Activated T-cell treated with anti-CD3 and anti-CD28 coated beads for 4 hours (primary cell): ENCODE measurements around the gene RAB3GAP1.
"Not testable (repeated sequence)": the region's sequence is repeated elsewhere in the genome, so short reads cannot be mapped to it uniquely, and the experiment has no call there.

Experiments used
- DNase-seq: peaks from one replicate; pipeline ENCODE4 v3.0.0-alpha.2; 2020

Gene RAB3GAP1

DNA sequence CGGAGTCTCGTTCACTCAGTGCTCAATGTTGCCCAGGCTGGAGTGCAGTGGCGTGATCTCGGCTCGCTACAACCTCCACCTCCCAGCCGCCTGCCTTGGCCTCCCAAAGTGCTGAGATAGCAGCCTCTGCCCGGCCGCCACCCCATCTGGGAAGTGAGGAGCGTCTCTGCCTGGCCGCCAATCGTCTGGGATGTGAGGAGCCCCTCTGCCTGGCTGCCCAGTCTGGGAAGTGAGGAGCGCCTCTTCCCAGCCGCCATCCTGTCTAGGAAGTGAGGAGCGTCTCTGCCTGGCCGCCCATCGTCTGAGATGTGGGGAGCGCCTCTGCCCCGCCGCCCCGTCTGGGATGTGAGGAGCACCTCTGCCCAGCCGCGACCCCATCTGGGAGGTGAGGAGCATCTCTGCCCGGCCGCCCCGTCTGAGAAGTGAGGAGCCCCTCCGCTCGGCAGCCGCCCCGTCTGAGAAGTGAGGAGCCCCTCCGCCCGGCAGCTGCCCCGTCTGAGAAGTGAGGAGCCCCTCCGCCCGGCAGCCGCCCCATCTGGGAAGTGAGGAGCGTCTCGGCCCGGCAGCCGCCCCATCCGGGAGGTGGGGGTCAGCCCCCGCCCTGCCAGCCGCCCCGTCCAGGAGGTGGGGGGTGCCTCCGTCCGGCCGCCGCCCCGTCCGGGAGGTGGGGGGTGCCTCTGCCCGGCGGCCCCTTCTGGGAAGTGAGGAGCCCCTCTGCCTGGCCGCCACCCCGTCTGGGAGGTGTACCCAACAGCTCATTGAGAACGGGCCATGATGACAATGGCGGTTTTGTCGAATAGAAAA lies 53.6 kb downstream of the RAB3GAP1 start:
- not testable (repeated sequence) for DNase-seq

DNA sequence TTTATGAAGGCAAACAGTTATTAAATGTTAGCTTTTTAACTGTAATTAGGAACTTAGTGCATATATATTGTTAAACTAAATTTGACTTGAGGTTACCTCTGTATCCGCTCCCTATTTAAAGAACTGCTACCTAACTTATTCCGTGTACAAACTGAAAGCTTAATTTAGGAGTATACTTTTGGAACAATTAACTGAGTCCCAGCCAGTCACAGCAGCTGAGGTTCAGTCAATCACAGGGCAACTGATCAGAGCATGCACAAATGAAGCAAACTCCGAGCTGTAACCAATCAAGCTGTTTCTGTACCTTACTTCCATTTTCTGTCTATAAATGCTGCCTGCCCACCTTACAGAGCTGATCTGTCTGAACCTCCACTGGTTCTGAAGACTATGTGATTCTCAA lies 61.2 kb downstream of the RAB3GAP1 start:
- DNase-seq = no peak

DNA sequence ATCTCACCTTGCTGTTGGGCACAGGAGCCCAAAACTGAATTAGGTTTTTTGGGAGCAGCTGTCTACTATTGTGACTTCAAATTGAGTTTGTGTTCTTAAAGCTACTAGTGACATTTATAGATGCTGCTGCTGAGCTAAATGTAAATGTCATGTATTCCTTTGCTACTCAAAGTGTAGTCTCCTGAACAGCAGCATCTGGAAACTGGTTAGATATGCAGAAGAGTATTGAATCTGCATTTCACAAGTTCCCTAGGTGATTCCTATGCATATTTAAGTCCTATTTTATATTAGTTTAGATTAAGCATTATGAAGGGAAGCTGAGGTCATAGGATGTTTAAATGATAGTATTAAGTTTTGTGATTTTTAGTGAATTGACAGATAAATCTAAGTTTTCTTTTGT lies 67.5 kb downstream of the RAB3GAP1 start:
- no peak for DNase-seq

DNA sequence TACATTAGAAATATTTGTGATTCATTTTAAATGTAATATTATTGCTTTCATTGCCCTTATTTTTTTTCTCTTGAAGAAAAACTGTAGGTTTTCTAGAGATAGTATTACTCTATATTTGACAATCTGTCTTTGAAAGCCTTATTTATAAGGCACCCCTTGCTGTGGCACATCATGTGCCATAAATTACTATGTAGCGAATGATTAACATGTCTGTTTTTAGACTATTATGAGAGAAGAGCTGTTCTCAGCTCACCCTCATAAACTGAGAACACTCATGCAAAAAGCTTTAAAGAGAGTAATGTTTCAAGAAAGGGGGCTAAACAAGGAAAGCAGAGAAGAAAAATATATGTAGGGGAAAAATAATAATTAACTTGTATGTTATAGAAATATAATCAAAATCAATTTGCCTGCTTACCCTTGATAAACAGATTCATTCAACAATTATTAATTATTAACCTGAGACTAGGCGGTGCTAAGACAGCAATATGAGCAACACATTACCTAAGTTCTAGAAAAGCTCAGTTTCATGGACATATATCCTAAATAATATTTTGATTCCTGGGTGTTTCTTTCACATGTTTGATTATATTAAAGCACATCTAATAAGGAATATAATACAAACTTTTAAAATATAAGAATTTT lies 69.0 kb downstream of the RAB3GAP1 start:
- DNase-seq = no peak

DNA sequence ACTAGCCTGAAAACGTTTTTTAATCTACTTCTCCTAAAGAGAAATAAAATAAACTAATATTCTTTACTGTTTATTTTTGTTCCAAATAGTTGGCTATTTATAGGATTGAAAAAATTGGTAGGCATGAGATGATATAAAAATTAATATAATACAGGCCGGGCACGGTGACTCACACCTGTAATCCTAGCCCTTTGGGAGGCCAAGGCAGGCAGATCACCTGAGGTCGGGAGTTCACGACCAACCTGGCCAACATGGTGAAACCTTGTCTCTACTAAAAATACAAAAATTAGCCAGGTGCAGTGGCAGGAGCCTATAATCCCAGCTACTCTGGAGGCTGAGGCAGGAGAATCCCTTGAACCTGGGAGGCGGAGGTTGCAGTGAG lies 69.6 kb downstream of the RAB3GAP1 start:
- not testable (repeated sequence) for DNase-seq

DNA sequence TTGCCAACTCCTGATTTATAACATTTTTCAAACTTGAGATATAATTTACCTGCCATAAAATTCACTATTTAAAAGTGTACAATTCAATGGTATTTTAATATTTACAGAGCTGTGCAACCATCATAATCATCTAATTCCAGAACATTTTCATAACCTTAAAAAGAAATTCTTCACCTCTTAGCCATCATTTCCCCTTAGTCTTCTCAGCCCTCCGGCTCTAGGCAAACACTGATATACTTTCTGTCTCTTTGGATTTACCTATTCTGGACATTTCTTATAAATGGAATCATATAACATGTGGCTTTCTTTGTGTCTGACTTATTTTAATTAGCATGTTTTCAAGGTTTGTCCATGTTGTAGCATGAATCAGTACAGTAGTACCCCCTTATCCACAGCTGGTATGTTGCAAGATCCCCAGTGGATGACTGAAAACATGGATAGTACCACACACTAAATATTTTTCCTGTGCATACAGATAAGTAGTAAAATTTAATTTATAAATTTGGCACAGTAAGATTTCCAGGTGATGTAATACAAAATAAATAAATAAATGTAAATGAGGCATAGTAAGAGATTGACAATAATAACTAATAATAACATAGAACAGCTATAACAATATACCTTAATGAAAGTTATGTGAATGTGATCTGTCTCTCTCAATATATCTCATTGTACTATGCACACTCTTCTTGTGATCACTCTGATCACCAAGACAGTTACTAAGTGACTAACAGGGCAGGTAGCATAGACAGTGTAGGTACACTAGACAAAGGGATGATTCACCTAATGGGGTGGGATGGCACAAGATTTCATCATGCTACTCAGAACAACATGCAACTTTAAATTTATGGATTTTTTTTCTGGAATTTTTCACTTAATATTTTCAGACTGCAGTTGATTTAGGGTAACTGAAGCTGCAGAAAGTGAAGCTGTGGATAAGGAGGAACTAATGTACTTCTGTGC lies 73.1 kb downstream of the RAB3GAP1 start:
- DNase-seq = no peak

DNA sequence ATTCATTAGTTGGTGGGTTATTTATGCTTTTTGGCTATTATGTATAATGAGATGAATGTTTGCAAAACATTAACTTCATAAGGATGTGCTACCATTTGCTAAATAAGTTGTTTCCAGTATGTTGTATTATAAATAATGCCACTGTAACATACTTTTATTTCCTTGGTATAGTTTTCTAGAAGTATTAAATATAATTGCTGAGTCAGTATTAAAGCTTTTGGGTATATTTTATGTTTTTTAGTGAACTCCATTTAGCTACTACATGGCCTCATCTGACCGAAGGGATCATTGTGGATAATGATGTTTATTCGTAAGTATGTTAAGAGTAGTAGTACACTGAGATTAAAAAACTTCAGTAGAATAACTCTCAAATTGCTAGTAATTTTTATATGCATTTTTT lies 73.8 kb downstream of the RAB3GAP1 start:
- no peak for DNase-seq

DNA sequence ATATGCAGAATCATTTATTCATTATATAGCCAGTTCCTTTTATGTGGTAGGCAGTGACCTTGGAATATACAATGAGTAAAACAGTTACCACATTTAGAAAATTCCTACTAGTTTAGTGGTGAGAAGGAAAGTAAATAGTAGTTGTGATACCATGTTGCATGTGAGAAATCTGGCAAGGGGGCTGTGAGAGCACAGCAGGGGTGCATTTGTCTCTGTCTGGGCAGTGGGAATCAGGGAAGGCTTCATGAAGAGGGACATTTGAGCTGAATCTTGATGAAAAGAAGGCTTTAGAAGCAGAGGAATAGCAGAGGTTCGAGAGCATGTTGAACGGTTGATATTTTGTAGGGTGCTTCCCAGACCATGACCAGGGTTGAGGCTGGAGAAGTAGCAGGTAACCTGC lies 78.7 kb downstream of the RAB3GAP1 start:
- DNase-seq = no peak

DNA sequence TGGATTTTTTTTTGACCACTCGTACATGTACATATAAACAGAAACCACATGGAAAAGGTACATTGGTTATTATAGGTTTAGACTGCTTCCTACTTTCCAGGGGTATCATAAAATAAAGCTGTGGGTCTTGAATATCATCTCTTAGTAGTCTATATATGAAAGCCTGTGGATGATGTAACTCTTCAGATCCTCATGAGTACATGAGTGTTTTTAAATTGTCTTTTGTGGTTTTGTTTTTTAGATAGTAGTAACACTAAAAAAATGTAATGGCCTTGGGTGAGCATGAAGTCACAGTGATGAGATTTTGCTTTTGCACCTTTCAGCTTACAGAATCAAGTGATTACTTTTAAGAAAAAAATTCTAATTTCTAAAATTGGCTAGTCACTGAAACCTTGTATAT lies 80.2 kb downstream of the RAB3GAP1 start:
- DNase-seq = no peak

DNA sequence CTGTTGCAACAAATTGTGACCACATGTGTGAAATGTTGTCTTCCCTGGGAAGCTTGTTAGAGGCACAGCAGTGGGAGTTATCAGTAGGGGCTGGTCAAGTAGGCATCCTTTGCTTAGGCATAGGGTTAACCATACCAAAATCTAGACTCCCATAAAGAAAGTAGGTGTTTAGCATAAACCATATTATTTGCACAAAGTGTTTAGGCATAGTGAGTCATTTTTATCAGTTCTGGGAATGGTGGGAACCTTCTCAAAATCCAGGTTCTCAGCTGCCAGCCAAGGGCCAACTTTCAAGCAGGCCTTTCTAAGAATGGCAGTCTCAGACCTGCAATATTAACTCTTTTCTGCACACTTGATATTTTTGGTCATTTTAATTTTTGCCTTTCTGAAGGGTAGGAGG lies 88.5 kb downstream of the RAB3GAP1 start:
- no peak for DNase-seq

DNA sequence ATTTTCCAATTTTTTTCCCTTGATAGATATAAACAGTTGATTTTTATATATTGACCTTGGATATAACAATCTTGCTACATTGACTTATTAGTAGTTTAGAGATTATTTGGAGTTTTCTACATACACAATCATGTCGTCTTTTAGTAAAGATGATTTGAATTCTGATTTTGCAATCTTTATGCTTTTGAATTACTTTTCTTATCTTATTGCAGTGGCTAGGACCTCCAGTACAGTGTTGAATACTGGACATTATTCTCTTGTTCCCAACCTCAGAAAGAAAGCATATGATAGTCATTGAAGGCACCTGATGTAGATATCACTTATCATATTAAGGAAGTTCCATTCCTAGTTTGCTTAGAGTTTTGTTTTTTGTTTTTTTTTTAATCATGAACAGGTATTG lies 90.2 kb downstream of the RAB3GAP1 start:
- no peak for DNase-seq

DNA sequence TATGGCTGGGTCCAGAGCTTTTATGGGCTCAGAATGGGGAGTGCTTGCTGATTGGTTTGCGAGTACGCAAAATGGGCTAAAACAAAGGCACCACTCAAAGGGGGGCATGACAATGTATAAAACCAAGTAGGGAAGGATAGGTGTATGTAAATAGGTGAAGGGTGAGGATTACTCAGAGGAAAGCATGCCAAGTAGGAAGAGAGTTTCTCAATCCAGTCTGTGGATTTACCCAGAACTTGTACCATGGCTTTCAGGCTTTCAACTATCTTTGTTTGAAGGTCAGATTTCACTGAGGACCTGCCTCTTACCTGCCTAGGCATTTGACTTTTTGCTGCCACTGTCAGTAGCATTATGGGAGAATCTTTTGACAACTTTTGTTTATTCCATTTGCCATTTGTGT lies 92.3 kb downstream of the RAB3GAP1 start:
- DNase-seq = no peak

DNA sequence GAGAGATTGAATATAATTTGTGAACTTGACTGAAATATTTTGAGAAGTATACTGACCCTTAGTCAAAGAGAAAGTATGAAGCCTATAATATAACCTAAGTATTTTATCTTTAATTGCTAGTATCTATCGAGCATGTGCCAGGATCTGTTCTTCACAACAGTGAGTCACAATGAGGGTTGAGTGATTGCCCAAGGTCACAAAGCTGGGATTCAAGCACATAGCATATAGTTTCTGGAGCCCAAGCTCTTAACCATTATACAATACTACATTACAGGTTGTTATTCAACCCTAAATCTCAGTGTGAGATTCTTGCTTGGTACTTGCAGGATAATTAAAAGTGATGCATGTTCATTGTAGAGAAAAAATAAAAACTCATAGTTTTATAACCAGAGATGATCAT lies 97.2 kb downstream of the RAB3GAP1 start:
- no peak for DNase-seq

DNA sequence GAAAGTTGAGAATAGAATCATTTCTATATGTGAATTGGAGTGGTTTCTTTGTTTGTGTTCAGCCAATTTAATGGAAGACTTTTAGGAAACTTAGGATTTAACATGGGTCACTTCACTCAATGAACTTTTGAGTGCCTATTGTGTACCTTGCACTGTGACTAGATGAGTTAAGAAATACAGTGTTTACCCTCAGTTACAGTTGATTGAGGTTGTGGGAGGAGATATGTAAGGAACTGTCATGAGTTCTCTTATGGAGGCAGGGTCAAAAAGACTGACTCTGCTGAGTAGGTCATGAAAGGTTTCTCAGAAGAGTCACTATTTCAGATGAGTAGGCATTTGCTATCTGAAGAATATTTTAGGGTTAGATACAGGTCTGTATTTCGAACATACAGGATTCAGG lies 98.6 kb downstream of the RAB3GAP1 start:
- no peak for DNase-seq

DNA sequence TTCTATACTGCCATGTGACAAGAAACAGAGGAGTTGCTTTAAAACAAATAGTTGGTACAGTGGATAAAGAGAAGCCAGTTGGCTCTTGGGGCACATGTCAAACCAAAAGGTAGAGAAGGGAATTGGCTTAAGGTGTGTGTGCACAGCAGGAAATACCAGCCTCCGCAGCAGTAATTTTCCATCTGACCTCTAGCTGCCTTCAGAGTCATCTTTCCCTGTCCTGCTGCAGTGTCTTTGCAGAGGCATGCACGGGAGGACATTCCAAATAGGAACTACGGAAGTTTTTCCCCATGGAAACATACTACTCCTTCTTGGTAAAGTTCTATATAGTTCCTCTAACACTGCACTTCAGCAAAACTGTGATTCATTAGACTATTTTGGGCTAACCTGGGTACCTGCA lies 99.5 kb downstream of the RAB3GAP1 start:
- DNase-seq = no peak

DNA sequence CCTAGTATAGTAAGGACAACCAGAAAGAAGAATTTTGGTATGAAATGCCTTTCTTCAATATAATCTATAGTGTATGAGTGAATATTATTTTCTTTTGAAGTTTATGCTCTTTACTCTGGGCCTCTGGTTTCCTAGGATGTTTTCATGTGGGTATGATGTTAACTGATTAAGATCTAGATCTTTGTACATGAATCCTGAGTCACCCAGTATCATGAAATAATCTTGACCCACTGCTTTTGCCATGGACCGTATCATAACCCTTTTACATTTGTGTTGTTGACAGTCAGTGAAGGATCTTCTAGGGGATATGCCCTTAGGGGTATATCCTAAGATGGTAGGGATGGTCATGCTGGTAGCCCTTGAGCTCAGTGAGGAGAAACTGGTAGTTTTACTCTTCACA lies 100.3 kb downstream of the RAB3GAP1 start:
- no peak for DNase-seq

DNA sequence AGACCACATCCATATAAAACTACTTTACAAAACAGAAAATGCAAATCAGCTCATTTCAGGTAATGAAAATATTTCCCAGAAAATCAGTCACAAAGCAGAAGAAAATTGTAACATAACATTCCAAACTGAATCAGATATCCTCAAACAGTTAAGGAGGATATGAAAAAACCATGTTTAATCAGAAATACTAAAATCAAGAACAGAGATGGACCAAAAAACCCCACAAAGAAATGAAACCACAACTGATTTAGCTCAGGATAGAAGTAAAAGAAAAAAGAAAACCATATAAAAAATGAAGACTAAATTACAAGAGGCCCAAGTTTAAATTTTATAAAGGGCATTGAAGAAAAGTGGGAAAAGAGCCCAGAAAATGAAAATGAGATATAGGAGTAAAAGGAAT lies 102.9 kb downstream of the RAB3GAP1 start:
- no peak for DNase-seq

DNA sequence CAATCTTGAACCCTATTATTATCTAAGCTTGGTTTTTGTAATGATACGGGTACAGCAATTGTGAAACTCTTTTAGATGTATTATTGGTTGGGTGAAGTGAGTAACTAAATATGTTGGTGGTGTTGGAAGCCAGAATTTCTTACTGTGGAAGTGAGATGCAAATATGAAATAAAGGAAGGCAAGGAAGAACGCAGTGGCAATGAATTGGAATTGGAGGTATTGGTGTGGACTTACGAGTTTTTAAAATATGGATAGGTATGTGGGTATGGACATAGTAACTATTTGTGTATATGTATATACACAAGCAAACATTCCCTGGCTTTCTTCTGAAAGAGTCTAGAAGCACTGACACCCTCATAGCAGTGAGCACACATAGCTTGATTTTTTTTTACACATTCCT lies 105.8 kb downstream of the RAB3GAP1 start:
- no peak for DNase-seq

DNA sequence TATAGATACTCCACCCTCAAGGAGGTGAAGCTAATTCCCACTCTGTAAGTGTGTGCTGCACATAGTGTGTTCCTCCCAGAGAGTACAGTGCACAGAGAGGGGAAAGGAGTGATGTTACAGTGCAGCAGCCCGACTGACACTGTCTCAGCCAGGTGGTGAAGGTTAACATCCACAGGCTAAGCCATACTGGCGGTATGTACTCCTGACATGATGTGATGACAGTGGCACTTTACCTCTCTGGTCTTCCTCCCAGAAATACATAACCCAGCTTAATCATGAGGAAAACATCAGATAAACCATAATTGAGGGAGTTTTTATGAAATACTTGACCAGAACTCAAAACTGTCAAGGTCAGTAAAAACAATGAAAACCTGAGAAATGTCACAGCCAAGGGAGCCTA lies 107.1 kb downstream of the RAB3GAP1 start:
- DNase-seq = no peak

DNA sequence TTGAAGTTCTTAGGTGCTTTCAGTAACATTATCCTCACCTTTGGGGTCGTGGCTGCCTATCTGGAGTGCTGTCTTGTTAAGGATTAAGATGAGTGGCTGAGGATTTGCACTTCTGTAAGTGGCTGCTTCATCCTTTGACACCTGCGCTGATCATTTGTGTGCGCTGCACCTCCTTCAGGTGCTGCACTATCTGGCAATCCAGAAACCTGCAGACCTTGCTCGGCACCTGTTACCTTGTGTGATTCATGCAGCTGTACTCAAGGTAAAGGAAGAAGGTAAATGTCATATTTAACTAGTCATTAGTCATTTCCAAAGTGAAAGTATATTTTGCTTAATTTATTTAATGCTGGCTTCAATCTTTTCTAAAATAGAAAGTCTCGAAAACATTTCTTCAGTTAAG lies 110.3 kb downstream of the RAB3GAP1 start:
- no peak for DNase-seq

DNA sequence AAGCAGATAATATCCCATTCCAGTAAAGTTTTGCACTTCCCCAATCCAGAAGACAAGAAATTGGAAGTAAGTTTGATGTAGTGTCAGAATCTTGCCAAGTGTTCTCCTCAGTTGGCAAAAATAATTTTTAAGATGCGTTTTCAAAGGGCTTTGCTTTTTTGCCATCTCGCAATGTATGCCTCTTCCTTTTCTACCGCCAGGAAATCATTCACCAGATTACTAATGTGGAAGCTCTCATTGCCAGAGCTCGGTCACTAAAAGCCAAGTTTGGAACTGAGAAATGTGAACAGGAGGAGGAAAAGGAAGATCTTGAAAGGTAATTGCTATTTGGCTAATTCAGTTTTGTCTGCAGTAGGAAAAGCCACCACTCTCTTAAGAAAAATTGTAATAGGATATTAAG lies 110.7 kb downstream of the RAB3GAP1 start:
- no peak for DNase-seq

DNA sequence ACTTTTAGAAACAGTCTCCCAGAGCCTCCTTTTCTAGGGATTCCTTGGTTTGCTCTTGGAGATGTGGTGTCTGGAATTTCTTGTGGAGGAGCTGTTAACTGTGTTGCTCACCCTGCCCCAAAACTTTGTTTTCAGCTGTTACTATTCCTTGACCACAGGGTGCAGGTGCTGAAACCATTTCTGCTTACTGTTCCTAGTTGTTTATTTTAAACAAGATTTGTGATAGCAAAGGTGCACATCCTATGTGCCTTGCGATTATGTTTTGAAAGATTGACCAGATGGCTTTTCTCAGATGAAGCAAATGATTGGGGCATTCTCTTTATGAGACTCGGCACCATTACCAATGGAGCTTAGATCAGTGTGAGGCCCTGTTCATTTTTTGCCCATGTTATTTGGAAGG lies 111.2 kb downstream of the RAB3GAP1 start:
- DNase-seq = no peak

DNA sequence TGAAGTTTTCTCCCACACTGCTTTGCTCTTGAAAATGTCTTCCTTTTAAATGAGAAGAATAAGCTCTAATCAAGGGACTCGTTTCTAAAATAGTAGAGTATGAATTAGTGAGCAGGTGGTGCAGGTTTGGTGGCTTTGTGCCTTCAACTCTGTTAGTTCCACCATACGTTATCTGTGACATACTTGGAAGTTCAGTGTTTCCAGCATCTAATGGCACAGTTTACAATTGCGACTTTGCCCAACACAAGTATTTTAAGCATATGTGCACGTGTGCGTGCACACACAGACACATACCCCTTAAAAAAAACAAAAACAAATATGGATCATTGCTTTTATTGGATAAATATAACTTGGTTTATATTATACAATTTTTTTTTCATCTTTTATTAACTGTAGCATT lies 111.8 kb downstream of the RAB3GAP1 start:
- no peak for DNase-seq

DNA sequence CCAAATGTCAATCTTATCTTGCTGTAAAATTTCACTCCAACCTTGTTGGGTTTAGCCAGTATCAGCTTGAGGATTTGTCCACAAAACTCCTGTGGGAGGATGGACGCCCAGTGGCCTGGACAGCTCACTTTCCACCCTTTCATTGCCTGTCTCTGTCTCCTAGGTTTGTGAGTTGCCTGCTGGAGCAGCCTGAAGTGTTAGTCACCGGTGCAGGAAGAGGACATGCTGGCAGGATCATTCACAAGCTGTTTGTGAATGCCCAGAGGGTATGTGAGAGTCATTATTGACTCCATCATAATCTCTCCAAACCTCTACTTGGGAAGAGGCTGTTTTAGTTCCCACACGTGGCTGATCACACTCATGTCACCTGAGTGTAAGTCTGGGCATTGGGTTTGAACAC lies 112.3 kb downstream of the RAB3GAP1 start:
- DNase-seq = no peak
